ENCODE measurements around the gene PRF1.

The PRF1 gene

DNA sequence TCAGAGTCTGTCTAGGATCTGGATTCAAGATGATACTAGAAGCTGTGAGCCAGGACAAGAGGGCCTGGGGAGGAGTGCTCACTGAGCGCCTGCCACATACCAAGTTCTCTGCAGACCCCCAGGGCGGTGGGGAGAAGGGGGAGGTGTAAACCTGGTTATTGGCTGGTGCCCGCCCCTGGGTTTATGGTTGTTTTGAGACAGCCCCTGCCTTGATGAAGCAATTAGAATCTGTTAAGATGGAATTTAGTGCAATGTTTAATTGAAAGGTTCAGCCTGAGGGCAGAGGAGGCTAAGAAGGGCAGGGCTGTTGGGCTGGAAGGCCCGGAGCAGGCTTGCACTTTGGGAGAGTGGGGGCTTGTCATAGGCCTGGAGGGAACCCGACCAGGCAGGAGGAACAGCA is 42.7 kb downstream of the PRF1 start:
- DNase-seq (ENCODE audit: low spot score), result no peak

DNA sequence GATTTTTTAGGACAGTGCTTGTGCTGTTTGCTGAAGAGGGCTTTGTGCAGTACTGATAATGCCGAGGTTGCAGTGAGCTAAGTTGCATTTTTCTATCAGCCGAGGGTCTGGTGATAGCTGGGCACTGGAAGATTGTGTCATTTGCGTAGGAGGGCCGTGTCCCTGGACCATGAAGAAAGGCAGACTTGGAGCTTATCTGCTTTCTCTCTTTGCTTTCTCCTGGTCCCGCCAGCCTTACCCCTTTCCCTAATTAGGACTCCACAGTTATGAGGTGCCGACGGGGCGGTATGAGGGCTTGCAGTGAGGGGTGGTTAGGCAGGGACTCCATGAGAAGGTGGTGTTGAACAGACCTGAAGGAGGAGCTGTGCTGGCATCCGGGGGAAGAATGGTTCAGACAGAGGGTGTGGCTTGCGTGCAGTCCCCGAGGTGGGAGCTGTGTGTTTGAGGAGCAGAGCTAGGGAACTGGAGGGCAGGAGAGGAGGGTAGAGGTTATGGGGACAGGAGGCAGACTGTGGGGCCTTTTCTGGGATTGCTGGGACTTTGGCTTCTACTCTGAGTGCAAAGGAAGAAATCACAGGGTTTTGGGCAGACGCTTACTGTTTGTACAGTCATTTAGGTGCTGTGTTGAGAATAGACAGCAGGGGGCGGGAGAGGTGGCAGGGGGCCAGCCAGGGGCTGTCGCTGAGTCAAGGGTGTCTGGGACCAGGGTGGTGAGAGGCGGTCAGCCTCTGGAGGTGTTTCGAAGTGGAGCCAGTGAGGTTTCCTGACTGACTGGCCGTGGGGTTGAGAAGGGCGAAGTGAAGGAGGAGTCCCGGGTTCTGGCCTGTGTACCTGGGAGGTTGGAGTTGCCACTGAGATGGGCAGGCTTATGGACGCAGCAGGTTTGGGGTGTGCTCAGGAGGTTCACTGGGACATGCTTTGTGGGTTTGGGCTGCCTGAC is 43.4 kb downstream of the PRF1 start:
- DNase-seq (ENCODE audit: low spot score), result peak; percentile 85

DNA sequence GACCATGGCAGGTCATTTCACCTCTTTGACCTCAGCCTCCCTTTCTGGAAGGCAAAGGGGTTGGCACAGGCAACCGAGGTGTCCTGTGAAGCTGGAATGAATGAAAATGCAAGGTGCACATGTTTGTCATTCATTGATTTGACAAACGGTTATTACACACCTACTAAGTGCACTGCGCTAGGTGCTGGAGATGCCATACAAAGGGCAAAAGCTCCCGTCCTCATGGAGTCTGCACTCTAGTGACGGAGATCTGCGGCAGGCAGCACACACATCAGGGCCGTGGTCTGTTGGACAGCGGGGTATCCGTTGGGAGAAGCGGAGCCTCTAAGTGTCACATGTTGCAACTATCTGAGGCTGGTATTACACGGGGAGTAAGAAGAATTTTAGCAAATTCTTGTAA is 44.2 kb downstream of the PRF1 start:
- DNase-seq (ENCODE audit: low spot score), result no peak

DNA sequence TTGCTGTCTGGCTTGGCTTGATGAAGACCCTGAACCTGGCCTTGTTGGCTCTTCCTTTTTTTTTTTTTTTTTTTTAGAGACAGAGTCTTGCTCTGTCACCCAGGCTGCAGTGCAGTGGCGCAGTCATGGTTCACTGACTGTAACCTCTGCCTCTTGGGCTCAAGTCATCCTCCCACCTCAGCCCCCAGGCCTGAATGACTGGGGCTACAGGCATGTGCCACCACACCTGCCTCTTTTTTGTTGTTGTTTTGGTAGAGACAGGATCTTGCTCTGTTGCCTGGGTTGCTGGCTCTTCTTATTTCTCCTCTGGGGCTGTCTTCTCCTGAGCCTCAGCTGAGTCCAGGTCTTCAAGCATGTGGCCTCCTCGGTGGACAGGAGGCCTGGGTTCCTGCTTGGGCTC is 44.7 kb downstream of the PRF1 start:
- DNase-seq (ENCODE audit: low spot score), result no peak

DNA sequence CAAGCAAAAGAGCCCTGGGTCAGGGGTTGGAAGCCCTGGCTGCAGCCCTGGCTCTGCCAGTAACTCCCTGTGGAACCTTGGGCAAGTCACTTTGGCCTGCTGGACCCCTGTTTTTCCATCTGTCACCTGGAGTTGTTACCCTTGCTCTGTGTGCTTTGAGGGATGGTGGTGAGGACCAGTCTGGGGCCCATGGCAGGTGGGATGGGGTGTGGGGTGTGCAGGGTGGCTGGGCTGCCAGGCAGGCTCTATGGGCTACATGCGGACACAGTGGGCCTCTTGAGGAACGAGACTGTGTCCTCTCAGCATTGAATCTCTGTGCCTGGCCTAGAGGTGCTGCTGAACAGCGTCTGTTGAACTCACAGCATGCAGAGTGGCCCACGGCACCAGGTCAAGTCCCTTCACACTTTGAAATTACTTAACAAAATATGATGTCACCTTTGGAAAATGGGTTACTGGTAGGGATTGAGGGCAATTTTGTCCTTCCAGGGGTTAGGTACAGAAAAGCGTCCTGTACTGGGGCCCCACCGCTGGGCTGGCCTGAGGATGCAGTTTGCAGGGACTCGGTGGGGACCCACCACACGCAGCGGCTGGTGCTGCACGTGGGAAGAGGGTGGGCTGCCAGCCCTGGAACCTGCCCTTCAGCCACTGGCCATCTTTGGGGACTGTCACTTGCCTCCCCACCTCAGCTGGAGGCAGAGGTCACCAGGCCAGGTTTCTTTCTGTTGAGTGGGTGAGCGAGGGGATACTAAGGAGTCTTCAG is 45.3 kb downstream of the PRF1 start:
- no peak for DNase-seq (ENCODE audit: low spot score)

- no peak for DNase-seq (ENCODE audit: low spot score)
Measured at GRCh38 chr10:70555371-70555770, 47.2 kb downstream of the PRF1 start.

GRCh38 chr10:70552586-70552985 is 50.0 kb downstream of the PRF1 start:
- no peak for DNase-seq (ENCODE audit: low spot score)

GRCh38 chr10:70551971-70552422 is 50.5 kb downstream of the PRF1 start:
- no peak for DNase-seq (ENCODE audit: low spot score)

DNA sequence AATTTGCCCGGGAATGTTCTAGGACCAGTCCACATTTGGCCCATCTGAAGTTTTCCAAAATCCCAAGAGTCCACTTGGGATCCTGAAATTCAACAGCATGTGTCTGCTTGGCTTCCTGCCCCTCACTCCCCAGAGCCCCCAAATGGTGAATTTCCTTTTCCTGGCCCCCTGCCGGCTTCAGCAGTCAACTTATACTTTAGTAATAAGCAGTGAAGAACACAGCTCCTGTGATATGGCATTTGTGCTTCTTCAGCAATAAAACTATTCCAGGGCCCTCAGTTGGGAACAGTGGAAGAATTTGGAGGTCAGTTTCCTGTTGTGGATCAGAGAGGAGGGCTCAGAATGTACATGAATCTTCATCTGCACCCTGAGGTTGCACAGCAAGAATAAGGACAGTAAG is 51.1 kb downstream of the PRF1 start:
- no peak for DNase-seq (ENCODE audit: low spot score)

DNA sequence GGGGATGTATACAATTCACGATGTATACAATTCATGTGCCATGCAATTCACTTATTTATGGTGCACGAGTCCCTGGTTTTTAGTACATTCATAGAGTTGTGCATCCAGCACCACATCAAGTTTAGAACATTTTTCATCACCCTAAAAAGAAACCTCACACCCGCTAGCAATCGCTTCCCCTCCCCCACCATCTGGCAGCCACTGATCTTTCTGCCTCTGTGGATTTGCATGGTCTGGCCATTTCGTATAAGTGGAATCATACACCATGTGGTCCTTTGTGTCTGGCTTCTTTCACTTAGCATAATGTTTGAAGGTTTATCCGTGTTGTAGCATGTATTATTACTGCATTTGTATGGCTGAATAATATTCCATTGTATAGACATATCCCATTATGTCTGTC is 52.1 kb downstream of the PRF1 start:
- DNase-seq (ENCODE audit: low spot score), result no peak

DNA sequence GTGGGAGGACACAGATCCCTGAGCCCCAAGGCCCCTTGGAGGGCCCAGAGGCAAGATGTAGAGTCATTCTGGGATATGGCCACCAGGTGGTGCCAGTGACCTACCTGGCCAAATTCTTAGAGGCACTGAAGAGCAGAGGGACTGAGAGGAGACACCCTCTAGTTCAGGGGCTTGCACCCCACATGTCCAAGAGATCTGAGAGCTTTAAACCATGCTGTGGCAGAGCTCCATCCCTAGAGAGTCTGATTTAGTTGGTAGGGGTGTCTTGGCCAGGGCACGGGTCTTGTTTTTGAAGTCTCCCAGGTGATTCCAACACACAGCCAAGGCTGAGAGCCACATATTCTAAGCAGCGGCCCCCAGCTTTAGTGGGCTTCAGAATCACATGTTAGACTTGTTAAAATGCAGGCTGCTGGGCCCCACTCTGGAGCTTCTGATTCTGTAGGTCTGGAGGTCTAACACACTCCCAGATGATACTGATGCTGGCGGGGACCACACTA is 52.5 kb downstream of the PRF1 start:
- DNase-seq (ENCODE audit: low spot score), result peak; percentile 79

DNA sequence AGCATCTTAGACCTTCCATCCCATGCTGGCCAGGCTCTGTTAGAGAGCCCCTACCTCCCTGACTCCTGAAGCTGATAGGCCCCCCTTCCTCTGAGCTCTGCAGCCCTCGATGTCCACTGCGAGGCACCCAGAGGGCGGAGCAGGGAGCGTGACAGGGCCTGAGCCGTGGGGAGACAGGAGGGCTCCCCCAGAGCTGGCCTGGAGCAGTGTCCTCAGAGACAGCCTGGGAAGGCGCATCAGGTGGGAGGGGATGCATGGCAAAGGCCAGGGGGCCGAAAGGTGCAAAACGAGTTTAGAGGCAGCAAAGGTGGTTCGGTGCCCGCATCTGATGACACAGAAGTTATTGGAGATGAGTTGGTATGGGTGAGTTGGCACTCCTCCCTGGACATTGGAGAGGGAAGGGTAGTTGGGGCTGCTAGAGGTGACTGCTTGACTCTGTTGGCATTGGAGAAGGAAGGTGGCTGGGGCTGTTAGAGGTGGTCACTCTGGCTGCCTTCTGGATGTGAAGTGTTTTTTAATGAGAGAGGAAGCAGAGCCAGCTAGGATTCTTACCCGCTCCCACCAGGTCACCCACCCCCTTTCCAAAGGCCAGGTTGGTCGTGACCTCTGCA is 53.1 kb downstream of the PRF1 start:
- no peak for DNase-seq (ENCODE audit: low spot score)
